RKO (cell line): ENCODE data around the gene TP53I13.

ENCODE experiments used
- DNase-seq: peaks from one replicate; pipeline ENCODE4 v3.0.0-alpha.2; 2016; ENCODE audit warnings: low spot score

Gene TP53I13

GRCh38 chr17:29615492-29616299, 47.2 kb downstream of the TP53I13 start:
- no peak for DNase-seq

GRCh38 chr17:29616300-29617048, 48.0 kb downstream of the TP53I13 start:
- no peak for DNase-seq

GRCh38 chr17:29617125-29617480, 48.6 kb downstream of the TP53I13 start:
- no peak for DNase-seq

- DNase-seq: no peak
Observed at GRCh38 chr17:29617481-29618271, 49.2 kb downstream of the TP53I13 start.

- no peak for DNase-seq
Observed at GRCh38 chr17:29618272-29619065, 50.0 kb downstream of the TP53I13 start.

GRCh38 chr17:29619251-29619650, 50.8 kb downstream of the TP53I13 start:
- DNase-seq: peak; percentile 11

GRCh38 chr17:29620271-29620670, 51.8 kb downstream of the TP53I13 start:
- DNase-seq: no peak

- no peak for DNase-seq
Observed at GRCh38 chr17:29620779-29621500, 52.4 kb downstream of the TP53I13 start.

- DNase-seq: no peak
Observed at GRCh38 chr17:29621751-29622194, 53.3 kb downstream of the TP53I13 start.
